Urinary bladder (tissue), 4 donors: ENCODE data around the gene FBXL17. TPM values are rescaled to one million over a fixed set of nuclear protein-coding genes. Genes with fewer than 3 reads are reported as not detected.

ENCODE experiments used
- DNase-seq: peaks from one replicate; pipeline ENCODE4 v3.0.0-alpha.2; 2015; ENCODE audit errors: extremely low spot score
- H3K27ac ChIP-seq: one replicate; pipeline ENCODE4 v1.5.1; 2013; ENCODE audit warnings: low read depth, mild to moderate bottlenecking, moderate library complexity
- H3K36me3 ChIP-seq: one replicate; pipeline ENCODE4 v1.6.1; 2013; ENCODE audit warnings: mild to moderate bottlenecking, moderate library complexity; ENCODE audit not compliant: insufficient read depth
- H3K4me1 ChIP-seq: one replicate; pipeline ENCODE4 v1.6.1; 2013; ENCODE audit warnings: mild to moderate bottlenecking, moderate library complexity; ENCODE audit not compliant: insufficient read depth
- H3K4me3 ChIP-seq: one replicate; pipeline ENCODE4 v1.5.1; 2013; ENCODE audit warnings: low read depth, low read length
- WGBS: extraction: QIAGEN DNeasy Blood & Tissue Kit; methylation state at CpG from one replicate; pipeline ENCODE4 v1.1.7; 2013; 5-methylcytosine and 5-hydroxymethylcytosine counted together
- polyA plus RNA-seq: library from polyadenylated mRNA; stranded (reverse); fragments of 200-250 nt; gene quantifications from one replicate; pipeline ENCODE4 v1.2.3, GENCODE V29; 2013
- total RNA-seq: library from RNA; depleted of rRNA; stranded (reverse); fragments of >200 nt; gene quantifications from one replicate; pipeline ENCODE4 v1.2.3, GENCODE V29; 2014
- donor health status: healthy with polysubstance abuse.
- donor health status: healthy.

FBXL17 gene
- total and polyA plus RNA-seq, 2 donors = 13.7 to 31.1 TPM

DNA sequence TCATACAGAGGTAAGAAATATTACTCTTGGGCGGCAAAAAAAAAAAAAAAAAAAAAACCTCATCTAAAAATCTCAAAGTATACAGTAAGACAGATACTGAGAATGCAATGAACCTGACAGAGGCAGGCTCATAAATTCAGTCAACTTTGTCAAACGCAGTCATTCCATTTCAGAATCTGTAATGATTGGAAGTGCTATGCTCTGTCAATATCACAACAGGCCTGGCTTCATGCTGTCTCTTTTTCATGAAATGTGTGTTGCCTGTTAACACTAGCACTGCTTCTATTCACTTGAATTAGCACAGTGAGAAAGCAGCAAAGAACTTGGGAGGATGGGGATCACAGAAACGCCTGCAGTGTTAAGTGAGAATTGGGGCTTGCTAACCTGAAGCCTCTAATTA is 510.9 kb downstream of the FBXL17 start:
- no peak for DNase-seq
- H3K27ac ChIP-seq = no peak overlapping the region
- no peaks in the 10 kb centered on the region for H3K36me3 ChIP-seq
- H3K4me3 ChIP-seq = no peak overlapping the region
- H3K4me1 ChIP-seq = no peaks in the 10 kb centered on the region
- WGBS = 94% methylated on average over 3 of the region's 3 CpGs

DNA sequence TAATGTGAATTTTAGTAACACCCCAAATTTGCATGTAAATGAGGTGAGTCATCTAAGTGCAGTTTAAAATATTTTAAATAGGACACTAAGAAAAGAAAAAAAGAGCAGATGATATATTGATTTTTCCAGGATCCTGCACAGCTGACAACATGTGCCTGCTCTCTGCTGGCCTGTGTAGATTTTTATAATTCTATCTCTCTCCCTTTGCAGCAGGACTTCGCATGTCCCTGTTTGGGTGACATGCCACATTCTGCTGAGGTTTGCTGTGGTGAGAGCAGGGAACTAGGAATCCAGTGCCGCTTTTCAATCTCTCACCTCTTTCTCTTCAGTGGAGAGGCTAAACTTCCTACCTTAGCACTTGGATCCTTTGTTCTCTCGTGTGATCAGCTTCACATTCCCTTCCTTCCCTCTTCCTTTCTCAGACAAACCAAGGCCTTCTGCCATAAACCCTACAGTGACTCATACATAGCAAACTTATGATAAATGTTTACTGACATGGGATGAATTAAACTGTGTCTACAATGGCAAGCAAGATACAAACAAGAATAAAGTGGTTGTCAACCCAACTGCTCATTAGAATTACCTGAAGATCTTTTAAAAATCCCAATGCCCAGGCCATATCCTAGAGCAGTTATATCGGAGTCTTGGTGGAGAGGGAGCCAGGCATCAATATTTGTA is 512.3 kb downstream of the FBXL17 start:
- 66% methylated on average over 4 of the region's 4 CpGs for WGBS
- Histone ChIP-seq H3K4me3 (no peak overlapping the region), H3K4me1 (no peaks in the 10 kb centered on the region), H3K27ac (no peak overlapping the region), H3K36me3 (no peaks in the 10 kb centered on the region)
- DNase-seq = no peak

DNA sequence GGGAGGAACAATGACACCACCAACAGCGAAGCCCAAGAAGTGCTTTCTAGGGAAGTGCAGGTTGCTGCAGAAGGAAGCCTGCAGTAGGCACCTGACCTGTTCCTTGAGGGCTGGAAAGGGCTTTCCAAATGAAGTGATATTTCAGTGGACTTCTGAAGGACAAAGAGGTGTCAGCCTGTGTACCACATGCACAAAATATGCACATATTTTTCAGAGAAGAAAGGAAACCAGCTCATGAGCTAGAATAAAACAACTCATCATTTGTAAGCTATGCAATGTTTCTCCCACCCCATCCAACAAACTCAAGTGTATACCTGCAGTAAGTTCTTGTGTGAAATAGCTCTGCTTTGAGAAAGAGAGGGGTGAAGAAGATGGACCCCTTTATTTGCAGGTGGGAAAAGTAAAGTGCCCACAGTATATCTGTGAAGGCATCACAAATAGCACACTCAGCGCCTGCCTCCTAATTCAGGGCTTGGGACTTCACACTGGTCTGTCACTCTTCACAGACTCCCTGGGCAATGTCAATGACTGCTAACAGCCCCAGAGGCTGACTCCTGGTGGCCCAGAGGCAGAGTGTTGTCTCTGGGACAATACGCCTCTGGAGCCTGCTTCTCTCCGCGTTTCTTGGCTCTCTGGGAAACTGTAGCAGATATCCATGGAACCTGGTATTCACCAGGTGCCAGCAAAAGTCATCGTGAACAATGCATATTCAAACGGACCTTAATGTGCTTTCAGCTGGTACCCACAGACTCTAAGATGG is 513.1 kb downstream of the FBXL17 start:
- Histone ChIP-seq H3K36me3 (no peaks in the 10 kb centered on the region), H3K27ac (no peak overlapping the region), H3K4me3 (no peak overlapping the region), H3K4me1 (no peaks in the 10 kb centered on the region)
- DNase-seq = no peak
- 93% methylated on average over 7 of the region's 7 CpGs for WGBS

DNA sequence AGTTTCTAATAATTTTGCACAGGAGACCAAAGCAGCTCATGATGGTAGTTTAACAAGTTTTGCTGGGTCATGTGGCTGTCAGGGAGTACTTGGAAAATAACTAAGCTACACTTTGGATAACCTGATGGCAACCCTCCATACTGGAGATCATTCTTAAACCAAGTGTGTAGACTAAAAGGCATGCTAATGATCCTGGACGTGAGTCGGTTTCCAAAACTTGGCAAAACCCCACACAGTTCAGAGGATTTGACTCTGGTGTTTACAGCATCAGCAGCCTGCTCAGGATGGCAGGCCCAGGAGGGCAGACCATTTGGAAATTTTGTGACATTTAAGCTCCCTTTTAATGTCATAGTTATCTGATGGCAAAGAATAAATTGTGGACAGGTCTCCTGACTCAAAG is 514.6 kb downstream of the FBXL17 start:
- DNase-seq = no peak
- 46% methylated on average over 2 of the region's 2 CpGs for WGBS
- Histone ChIP-seq H3K36me3 (no peaks in the 10 kb centered on the region), H3K4me3 (no peak overlapping the region), H3K27ac (no peak overlapping the region), H3K4me1 (no peaks in the 10 kb centered on the region)

DNA sequence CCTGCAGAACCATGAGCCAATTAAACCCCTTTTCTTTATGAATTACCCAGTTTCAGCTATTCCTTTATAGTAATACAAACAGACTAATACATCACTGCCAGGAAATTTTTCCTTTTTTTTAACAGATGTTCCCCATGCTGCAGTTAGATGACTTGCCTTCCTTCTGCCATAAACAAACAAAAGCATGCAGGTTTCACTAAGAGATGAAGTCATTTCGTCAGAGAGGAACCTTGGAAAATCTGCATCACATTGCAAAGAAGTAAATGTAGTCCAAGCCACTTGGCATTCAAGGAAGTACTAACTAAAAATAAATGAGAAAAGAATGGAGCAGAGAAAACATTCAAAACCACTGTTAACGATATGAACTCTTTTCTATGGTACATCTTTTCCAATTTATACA is 517.1 kb downstream of the FBXL17 start:
- 72% methylated on average over 2 of the region's 2 CpGs for WGBS
- H3K36me3 ChIP-seq = no peaks in the 10 kb centered on the region
- no peak for DNase-seq
- H3K4me1 ChIP-seq = no peaks in the 10 kb centered on the region
- no peak overlapping the region for H3K27ac ChIP-seq
- H3K4me3 ChIP-seq = no peak overlapping the region

DNA sequence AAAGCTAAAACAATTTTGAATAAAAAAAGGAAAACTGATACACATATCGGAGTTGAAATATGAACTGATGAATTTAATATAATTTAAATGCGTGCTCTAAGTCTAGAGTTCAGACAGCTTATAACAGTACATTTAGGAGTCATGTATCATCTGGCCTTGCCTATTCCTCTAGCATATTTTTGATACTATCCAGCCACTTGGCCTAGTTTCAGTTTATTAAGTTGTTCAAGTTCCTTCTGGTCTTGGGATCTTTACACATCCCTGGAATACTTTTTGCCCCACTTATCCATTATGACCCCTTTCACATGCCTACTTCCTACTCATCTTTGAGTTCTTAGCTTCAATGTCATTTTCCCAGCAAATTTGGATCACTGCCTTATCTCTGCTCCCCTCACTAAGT is 518.8 kb downstream of the FBXL17 start:
- 51% methylated on average over 2 of the region's 2 CpGs for WGBS
- no peak overlapping the region for H3K4me3 ChIP-seq
- H3K4me1 ChIP-seq = no peaks in the 10 kb centered on the region
- no peak for DNase-seq
- no peak overlapping the region for H3K27ac ChIP-seq
- H3K36me3 ChIP-seq = no peaks in the 10 kb centered on the region

DNA sequence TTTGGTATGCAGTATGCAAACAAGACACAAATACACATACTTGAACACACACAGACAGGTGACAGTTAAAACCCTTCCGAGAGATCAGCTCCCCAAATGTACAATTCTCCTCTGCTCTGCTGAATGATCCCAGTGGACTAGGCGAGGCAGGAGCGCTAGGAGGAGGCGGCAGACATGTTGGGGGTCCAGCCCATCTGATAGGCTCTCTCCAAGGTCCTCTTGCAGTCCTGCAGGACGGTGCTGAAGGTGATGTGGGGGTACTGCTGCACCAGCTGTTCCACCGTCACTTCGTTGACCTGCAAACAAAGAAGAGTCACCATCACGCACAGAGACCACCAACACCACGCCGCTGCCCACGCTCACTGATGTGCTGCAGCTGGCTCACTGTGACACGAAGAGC is 520.3 kb downstream of the FBXL17 start:
- H3K4me3 ChIP-seq = no peak overlapping the region
- no peaks in the 10 kb centered on the region for H3K4me1 ChIP-seq
- 95% methylated on average over 12 of the region's 12 CpGs for WGBS
- H3K27ac ChIP-seq = no peak overlapping the region
- H3K36me3 ChIP-seq = no peaks in the 10 kb centered on the region
- no peak for DNase-seq

DNA sequence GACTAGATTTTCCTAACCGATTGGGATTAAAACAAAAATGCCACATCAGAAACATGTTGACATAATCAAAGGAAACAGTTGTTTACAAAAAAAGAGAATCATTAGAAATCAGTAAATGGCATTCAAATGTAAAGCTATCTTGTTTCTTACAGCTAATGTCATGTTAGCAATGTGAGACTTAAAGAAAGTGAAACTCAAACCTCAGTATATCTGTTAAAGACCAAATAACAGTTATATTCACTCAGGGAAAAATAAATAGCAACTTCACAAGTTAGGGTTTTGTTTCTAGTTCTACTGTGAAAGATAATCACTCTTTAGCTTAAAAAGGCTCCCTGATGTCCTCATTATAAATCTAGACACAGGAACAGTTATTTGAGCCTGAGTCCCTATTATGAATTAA is 521.9 kb downstream of the FBXL17 start:
- Histone ChIP-seq H3K4me3 (no peak overlapping the region), H3K36me3 (no peaks in the 10 kb centered on the region), H3K27ac (no peak overlapping the region), H3K4me1 (no peaks in the 10 kb centered on the region)
- DNase-seq = no peak
- 73% methylated on average over 1 of the region's 1 CpG for WGBS

DNA sequence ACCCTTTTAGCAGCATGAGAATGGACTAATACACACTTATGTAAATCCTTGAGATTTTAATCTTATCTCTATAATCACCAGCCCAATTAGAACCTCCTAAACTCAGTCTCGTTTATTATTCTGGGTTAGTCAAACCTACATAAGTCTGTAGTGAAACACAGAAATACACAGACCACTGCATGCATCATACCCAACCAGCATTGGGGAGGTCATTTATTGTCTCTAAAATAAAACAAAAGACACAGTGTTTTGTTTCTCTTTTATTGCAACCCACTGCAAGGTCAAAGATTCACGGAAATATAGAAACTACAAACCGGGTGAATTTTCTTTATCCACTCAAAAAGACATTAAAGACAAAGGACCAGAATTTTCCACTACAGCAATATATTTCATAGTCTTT is 523.1 kb downstream of the FBXL17 start:
- Histone ChIP-seq H3K4me3 (no peak overlapping the region), H3K27ac (no peak overlapping the region), H3K4me1 (no peaks in the 10 kb centered on the region), H3K36me3 (no peaks in the 10 kb centered on the region)
- 77% methylated on average over 3 of the region's 3 CpGs for WGBS
- no peak for DNase-seq

DNA sequence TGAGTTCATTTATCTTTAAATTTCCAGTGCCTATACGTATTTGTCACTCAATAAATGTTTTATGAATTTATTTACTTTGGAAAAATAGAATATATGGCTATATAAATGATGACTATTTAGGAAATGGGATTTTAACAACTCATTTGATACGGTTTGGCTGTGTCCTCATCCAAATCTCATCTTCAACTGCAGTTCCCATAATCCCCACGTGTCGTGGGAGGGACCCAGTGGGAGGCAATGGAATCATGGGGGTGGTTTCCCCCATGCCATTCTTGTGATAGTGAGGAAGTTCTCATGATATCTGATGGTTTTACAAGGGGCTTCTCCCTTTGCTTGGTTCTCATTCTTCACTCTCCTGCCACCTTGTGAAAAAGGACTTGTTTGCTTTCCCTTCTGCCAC is 523.6 kb downstream of the FBXL17 start:
- Histone ChIP-seq H3K4me1 (no peaks in the 10 kb centered on the region), H3K36me3 (no peaks in the 10 kb centered on the region), H3K4me3 (no peak overlapping the region), H3K27ac (no peak overlapping the region)
- WGBS = 74% methylated on average over 4 of the region's 4 CpGs
- no peak for DNase-seq

DNA sequence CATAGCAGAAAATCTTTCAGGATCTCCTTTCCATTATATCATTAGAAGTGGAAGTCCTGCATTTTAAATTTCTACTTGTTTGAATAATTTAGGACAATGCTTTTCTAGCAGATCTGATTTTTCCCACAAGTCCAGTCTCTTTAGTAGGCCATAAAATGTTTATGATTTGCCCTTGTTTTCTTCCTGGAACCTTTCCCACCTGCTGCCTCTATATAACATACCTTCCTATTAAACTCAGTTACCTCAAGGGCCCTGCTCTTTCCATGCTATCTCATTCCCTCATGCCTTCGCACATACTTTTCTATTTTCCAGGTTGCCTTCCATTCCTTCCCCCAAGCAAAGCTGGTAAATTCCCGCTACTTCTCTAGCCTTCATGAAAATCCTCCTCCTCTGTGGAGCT is 524.1 kb downstream of the FBXL17 start:
- no peak for DNase-seq
- no peak overlapping the region for H3K27ac ChIP-seq
- H3K4me3 ChIP-seq = no peak overlapping the region
- WGBS = 98% methylated on average over 2 of the region's 2 CpGs
- H3K4me1 ChIP-seq = no peaks in the 10 kb centered on the region
- no peaks in the 10 kb centered on the region for H3K36me3 ChIP-seq

DNA sequence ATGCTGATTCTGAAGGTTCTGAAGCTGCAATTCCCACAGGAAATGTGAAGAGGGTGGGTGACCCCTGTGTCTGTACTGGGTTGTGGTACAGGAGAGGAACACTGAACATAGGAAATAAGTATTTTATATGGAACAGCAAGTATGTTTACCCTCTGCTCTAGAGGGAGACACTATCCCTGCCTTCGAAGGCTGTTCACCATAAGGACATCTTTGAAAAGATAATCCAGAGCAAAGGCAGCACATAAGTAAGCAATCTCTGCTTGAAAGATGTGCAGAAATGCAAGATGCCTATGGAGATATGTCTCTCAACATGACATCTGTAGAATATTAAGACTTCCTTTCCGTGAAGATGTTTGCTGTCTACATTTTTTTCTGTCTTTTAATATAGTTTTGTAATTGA is 526.7 kb downstream of the FBXL17 start:
- no peaks in the 10 kb centered on the region for H3K4me1 ChIP-seq
- no peak overlapping the region for H3K4me3 ChIP-seq
- H3K36me3 ChIP-seq = no peaks in the 10 kb centered on the region
- H3K27ac ChIP-seq = no peak overlapping the region
- 55% methylated on average over 2 of the region's 2 CpGs for WGBS
- DNase-seq = no peak

DNA sequence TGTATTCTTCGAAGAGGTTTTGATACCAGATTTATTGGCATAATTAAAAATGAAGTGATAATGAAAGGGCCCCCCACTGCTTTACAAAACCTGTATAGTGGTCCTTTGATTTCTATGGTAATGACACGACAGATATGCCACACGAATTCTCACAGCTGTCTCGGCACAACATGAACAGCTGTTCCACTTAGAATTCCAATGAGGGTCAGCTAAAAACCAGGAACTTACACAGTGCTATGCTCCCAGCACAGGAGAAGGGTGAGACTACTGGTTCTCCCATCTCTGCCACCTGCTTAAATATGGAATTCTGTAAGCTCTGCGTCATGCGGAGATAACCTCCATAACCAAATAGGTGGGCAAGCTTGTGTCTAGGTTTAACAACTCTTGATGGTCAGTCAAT is 528.2 kb downstream of the FBXL17 start:
- Histone ChIP-seq H3K4me3 (no peak overlapping the region), H3K4me1 (no peaks in the 10 kb centered on the region), H3K36me3 (no peaks in the 10 kb centered on the region), H3K27ac (no peak overlapping the region)
- no peak for DNase-seq
- WGBS = 86% methylated on average over 6 of the region's 6 CpGs

DNA sequence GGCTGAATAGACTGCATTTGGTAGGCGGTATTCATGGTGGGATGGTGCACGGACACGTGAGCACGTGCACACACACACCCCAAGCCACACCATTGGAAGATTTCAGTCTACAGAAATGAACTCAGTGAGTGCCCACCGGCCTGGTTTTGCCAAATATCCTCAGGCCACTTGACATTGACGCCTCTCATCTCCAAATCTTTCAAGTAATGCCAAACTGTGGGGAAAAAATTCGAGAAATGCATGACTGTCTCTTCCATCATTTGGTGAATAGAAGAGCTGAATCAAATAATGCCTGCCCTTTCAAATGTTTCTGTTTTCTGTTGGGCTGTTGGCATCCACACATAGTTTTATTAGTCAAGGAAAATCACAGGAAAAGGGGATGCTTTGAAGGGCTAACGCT is 528.9 kb downstream of the FBXL17 start:
- no peaks in the 10 kb centered on the region for H3K36me3 ChIP-seq
- no peak overlapping the region for H3K4me3 ChIP-seq

More for the DNA sequence above, 528.9 kb downstream of the FBXL17 start:
- H3K4me1 ChIP-seq = no peaks in the 10 kb centered on the region
- WGBS = 91% methylated on average over 8 of the region's 8 CpGs
- H3K27ac ChIP-seq = no peak overlapping the region
- DNase-seq = no peak
